Measurements from ENCODE around the gene AQP6. TPM values are rescaled to one million over a fixed set of nuclear protein-coding genes. Genes with fewer than 3 reads are reported as not detected.

The AQP6 gene
- total RNA-seq, 1 donor from 2014 or later, result not detected

- no peak for DNase-seq (ENCODE audit: low spot score)
Measured at GRCh38 chr12:49942921-49943624, 29.7 kb upstream of the AQP6 start.

DNA sequence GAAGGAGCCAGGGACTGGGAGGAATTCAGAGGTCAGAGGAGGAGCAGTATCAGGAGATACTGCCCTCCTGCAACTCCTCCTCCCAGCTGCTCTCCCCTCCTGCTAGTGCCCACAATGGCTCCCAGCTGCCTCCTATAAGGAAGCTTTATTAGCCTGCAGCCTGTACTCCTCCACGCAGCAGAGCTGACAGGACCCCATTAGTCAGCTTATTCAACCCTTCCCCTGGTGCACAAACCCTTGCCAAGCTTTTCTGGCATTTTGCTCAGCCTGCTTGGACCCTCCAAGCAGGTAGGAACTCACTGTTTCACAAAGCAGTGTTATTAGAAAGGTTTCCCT, 29.2 kb upstream of the AQP6 start:
- DNase-seq (ENCODE audit: low spot score), result no peak

- DNase-seq (ENCODE audit: low spot score), result no peak
Measured at GRCh38 chr12:49944046-49944445, 28.7 kb upstream of the AQP6 start.

GRCh38 chr12:49944718-49945117, 28.0 kb upstream of the AQP6 start:
- DNase-seq (ENCODE audit: low spot score), result no peak

- DNase-seq (ENCODE audit: low spot score), result peak; percentile 85
Measured at GRCh38 chr12:49945394-49946080, 27.2 kb upstream of the AQP6 start.

DNA sequence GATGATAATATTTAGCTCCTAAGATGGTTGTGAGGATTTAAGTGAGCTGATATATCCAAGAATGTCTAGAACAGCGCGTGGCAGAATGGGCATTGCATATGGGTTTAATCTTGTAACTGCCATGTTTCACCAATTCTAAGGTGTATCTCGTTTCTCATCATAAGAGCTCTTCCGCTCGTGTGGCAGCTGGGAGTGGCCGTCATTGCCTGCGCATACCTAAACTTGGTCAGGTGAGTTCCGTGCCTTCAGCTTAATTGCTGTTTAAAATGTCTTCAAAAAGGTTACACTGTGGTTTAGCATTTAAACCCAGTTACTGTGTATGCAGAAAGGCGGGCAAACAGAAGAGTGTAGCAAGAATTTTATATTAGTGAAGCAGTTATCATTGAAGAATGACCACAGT, 26.7 kb upstream of the AQP6 start:
- DNase-seq (ENCODE audit: low spot score), result no peak

- DNase-seq (ENCODE audit: low spot score), result no peak
Measured at GRCh38 chr12:49946497-49946896, 26.2 kb upstream of the AQP6 start.

- DNase-seq (ENCODE audit: low spot score), result no peak
Measured at GRCh38 chr12:49947593-49948226, 25.0 kb upstream of the AQP6 start.

DNA sequence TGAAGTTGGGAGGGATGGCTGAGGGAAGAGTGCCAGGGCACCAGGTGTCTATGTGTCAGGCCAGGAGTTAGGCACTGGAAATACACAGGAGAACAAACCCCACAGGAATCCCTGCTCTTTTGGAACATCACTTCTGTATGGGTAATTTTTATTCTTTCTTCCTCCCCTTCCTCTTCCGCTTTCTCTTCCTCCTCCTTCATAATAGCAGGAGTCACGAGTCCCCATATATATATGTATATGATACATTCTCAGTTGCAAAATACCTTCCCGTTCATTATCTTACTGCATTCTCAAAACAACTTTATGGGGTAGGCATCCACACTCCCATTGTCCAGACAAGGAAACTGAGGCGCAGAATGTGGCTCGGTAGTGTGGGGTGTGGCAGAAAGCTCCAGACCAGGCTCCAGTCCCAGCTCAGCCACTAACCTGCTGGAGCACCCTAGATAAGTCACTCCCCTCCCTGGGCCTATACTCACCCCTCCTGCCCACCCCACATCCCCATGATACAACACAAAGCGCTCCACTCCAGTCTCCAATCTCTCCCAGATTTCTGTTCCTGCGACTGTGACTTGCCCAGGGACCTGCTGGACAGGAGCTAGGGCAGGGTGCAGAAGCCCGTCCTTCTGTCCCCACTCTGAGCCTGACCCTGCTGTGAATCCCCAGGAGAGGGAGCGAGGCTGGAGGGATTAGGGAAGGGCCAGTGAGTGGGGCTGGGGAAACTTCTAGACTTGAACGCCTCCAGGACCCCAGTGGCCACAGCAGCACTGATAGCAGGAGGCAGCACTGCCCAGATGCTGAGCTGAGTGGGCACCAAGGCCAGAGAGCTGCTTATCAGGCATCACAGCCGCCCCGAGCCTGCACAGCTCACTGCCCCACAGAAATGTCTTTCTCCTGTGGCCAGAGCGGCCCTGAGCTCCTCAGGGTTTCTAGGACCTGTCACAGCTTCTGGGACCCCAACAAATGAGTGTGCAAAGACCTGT, 23.6 kb upstream of the AQP6 start:
- DNase-seq (ENCODE audit: low spot score), result no peak

GRCh38 chr12:49949866-49950265, 22.9 kb upstream of the AQP6 start:
- DNase-seq (ENCODE audit: low spot score), result no peak

DNA sequence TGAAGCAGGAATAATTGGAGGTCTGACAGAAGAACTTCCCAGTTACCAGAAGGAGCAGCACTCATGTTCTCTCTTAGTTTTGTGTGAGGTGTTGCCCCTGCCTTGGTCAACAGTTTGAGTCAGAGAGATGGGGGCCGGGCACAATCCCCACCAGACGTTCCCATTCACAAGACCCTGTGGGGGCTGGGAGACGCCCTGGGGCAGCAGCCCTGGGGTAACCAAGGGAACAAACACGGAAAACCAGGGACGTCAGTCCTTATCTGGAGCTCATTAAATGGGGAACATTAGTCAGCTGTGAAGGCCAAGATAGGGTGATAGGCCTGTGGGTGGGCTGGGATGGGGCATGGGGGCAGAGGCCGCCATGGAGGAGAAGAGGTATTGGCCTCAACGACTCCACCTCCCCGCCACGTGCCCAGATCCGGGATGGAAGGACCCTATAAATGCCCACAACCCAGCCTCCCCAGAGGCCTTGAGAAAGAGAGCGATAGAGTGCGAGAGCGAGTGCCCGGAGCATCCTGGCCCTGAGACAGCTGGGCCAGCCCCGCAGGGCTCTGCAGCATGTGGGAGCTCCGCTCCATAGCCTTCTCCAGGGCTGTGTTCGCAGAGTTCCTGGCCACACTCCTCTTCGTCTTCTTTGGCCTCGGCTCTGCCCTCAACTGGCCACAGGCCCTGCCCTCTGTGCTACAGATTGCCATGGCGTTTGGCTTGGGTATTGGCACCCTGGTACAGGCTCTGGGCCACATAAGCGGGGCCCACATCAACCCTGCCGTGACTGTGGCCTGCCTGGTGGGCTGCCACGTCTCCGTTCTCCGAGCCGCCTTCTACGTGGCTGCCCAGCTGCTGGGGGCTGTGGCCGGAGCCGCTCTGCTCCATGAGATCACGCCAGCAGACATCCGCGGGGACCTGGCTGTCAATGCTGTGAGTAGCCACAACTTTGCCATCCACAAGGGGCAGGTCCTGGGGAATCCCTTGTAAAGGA, 22.2 kb upstream of the AQP6 start, which contains the start of gene AQP2:
Gene AQP2, plus strand, starts transcription at position 465 of the 979 bp plus-strand sequence. Its CDS starts 94 bp downstream, at position 559.
- DNase-seq (ENCODE audit: low spot score), result no peak

DNA sequence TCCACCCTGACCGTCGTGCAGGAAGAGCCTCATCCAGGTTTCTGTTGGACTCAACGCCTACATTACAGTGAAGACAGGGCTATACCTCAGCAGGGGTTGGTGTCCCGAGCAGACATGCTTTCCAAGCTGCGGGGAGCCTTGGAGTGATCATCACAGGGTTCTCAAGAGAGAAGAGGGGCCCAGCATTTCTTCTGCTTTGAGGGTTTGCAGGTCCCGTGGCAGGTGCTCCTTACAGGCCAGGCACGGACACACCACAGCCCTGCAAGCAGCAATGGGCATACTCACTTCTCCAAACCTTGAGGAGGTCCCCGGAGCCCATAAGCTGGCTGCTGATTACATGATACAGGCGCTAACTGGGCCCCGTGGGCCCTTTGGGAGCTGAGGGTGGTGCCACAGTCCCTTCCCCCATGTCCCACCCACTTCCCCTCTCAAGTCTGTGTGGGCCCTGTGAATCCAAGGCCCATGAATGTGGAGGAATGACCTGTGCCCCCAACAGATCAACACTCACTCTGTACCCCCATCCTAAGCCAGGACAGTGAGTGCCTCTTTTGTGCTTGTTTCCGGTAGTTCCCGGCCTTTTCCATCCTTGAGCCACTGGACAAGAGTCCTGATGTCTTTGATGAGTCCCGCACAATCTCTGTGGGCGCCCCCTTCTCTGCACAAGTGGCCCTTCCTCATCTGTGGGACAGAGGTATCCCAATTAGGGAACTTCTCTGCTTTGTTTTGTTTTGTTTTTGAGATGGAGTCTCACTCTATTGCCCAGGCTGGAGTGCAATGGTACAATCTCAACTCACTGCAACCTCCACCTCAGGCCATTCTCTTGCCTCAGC, 21.1 kb upstream of the AQP6 start:
- DNase-seq (ENCODE audit: low spot score), result no peak

DNA sequence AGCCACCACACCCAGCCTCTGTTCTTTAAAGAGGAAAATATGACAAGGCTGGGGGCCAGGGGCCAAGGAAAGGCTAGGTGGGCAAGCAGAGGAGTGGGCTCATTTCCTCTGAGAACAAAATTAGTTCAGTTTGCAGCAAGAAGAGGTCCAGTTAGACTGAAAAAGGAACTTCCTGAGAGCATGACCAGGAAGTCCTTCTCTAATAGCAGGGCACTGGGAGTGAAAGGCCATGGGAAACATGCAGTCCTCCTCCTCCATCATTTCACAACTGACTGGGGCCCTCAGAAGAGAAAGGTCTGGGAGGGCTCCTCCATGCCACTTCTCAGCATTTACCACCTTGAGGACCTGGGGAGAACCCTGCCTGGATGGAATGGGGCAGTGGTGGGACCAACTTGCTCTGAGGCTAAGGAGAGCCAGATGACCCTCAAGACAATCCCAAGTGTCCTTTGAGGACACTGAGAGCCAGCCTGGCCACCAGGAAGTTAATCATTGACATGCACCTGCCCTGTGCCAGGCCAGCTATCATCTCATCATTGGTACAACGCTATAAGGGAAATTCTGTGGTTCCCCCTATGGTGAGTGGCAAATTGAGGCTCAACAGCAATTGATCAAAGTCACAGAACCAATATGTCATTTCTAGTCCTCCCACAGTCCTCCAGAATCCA, 20.2 kb upstream of the AQP6 start:
- DNase-seq (ENCODE audit: low spot score), result no peak

DNA sequence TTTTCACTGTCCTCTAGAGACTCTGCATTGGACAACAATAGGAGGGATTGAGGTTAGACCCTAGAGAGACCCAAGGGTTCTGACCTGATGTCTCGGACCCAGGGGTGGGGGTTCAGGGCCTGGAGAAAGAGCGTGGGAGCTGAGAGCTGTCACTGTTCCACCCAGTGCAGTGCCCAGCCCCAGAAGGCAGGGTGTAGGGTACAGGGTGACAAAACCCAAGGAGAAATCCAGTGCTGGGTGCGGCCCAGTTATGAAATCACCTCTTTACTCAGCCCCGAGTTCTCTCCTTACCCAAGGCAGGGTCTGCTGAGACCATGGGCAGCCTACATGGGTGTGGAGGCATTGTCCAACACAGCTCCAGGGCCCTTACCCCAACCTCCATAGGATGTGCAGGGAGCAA, 19.6 kb upstream of the AQP6 start:
- DNase-seq (ENCODE audit: low spot score), result no peak

- DNase-seq (ENCODE audit: low spot score), result no peak
Measured at GRCh38 chr12:49953961-49954846, 18.5 kb upstream of the AQP6 start.

DNA sequence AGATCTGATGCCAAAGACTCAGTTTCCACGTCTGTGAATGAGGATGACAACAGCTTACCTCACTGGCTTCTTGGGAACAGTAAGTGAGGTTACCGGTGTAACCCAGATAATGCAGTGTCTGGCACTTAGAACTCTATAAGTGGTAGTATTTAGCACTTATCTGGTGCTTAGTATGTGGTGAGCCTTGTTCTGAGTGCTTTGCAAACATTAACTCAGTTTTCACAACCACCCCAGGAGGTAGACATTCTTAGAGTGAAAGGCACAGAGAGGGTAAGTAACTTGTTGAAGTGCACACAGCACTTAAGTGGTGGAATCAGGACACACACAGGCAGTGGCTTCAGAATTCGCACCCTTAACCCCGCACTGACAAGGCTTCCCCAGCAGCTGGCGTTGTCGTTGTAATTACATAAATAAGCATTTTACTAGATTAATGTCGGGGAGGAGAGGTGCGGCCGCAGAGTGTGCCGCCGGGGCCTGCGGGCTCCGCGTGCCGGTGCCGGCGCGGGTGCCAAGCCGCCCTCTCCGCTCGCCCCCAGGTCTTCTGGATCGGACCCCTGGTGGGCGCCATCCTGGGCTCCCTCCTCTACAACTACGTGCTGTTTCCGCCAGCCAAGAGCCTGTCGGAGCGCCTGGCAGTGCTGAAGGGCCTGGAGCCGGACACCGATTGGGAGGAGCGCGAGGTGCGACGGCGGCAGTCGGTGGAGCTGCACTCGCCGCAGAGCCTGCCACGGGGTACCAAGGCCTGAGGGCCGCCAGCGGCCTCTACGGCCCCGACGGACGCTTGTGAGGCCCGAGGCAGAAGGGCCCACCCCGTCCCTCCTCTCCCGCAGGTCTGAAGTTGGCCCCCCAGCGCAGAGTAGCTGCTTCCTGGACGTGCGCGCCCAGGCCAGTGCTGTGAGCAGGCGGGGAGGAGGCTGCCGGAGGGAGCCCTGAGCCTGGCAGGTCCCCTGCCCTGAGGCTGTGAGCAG, 17.6 kb upstream of the AQP6 start:
- no peak for DNase-seq (ENCODE audit: low spot score)

Data from ureter (tissue), 1 donor.